WI38 (cell line): ENCODE measurements around the gene HOXD9.
A peak's percentile ranks its signal among the peaks of the same experiment; 100 is the strongest.

ENCODE experiments used
- H3K4me3 ChIP-seq: 2 replicates; pipeline ENCODE4 v1.5.1; 2011; ENCODE audit warnings: low read depth, mild to moderate bottlenecking, control low read depth, low read length
- CTCF ChIP-seq: IDR thresholded peaks from 2 replicates; pipeline ENCODE4 v1.5.1; 2012; ENCODE audit warnings: low read depth, mild to moderate bottlenecking, control low read depth, low read length

The HOXD9 gene

GRCh38 chr2:176092270-176093144 lies 30.0 kb upstream of the HOXD9 start, which contains the start of gene HOXD13:
Gene HOXD13 (plus strand): TSS chr2:176092721. CDS start chr2:176092891, 170 bp downstream.
- H3K4me3 ChIP-seq: 0 out of 2 replicates have a peak within 1 kb of the TSS, but pooled peaks have one; percentile 30

GRCh38 chr2:176093145-176093897 lies 29.2 kb upstream of the HOXD9 start:
- no peak for TF ChIP-seq CTCF
- H3K4me3 ChIP-seq: 0 out of 2 replicates have a peak overlapping the region, but pooled peaks have one; percentile 30

More at GRCh38 chr2:176092270-176093144, 30.0 kb upstream of the HOXD9 start, which contains the start of gene HOXD13:
- TF ChIP-seq CTCF: no peak

- H3K4me3 ChIP-seq: no peak overlapping the region
- TF ChIP-seq CTCF: no peak
These were observed 28.6 kb upstream of the HOXD9 start for GRCh38 chr2:176093898-176094249.

- no peak for TF ChIP-seq CTCF
- no peak overlapping the region for H3K4me3 ChIP-seq
These were observed 28.2 kb upstream of the HOXD9 start for GRCh38 chr2:176094349-176094748.

GRCh38 chr2:176095421-176095820 lies 27.1 kb upstream of the HOXD9 start:
- H3K4me3 ChIP-seq: no peak overlapping the region
- TF ChIP-seq CTCF: no peak

- peak overlapping the region; percentile 57 for H3K4me3 ChIP-seq
- TF ChIP-seq CTCF: no peak
These were observed 26.1 kb upstream of the HOXD9 start for GRCh38 chr2:176096243-176096985.
